Choroid plexus epithelial cell (primary cell): ENCODE measurements around the gene CNPY3.
A peak's percentile ranks its signal among the peaks of the same experiment; 100 is the strongest.

Experiments
- DNase-seq: peaks from one replicate; pipeline ENCODE4 v3.0.0-alpha.2; 2010; ENCODE audit warnings: low read depth
- H3K4me3 ChIP-seq: 2 replicates; pipeline ENCODE4 v1.5.1; 2011; ENCODE audit warnings: low read depth, mild to moderate bottlenecking, control low read depth, low read length, moderate library complexity
- CTCF ChIP-seq: conservative IDR thresholded peaks from 2 replicates; pipeline ENCODE4 v1.5.1; 2011; ENCODE audit warnings: low read depth, mild to moderate bottlenecking, control low read depth, inconsistent platforms, low read length, moderate library complexity

CNPY3 gene

DNA sequence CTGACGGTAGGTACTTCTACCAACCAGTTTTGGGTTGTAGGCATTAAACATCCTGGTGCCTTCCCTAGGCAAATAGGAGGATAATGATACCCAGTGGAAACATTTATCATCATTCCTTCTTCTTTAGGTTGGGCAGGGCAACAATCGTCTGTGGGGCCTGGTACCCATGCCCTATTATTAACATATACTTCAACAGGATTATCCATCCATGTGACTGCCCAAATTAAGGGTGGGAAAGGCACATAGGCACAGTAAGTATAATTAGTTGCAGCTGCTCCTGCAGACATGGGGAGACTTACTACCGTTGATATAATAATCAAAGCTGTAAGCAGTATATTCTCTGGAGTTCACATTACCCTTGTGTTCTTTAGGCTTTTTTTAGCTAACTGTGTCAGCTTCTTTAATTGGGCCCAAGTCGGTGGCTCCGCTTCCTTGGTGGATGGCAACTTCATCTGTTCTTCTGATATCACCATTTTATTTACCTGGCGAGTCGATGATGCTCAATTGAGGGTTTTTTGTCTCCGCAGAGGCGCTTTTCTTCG is 33.0 kb upstream of the CNPY3 start:
- no peak overlapping the region for H3K4me3 ChIP-seq
- no peak for TF ChIP-seq CTCF
- DNase-seq = no peak

DNA sequence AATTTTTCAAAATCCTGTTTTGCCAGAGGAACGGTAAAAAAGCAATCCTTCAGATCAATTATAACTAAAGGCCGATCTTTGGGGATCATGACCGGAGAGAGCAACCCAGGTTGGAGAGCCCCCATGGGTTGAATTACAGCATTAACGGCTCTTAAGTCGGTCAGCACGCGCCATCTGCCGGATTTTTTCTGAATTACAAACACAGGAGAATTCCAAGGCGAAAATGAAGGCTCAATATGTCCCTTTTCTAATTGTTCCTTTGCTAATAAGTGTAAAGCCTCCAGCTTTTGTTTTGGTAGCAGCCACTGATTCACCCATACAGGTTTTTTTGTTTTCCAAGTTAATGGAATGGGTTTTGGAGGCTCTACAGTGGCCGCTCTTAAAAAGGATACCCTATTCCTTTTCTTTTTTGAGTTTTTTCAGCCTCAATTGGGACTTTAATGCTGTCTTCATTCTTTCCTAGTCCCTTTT is 30.4 kb upstream of the CNPY3 start:
- no peak overlapping the region for H3K4me3 ChIP-seq
- TF ChIP-seq CTCF = peak; percentile 73
- DNase-seq = peak; percentile 78

- TF ChIP-seq CTCF = no peak
- H3K4me3 ChIP-seq = no peak overlapping the region
- DNase-seq = no peak
Observed at GRCh38 chr6:42899871-42900270, 29.4 kb upstream of the CNPY3 start.

DNA sequence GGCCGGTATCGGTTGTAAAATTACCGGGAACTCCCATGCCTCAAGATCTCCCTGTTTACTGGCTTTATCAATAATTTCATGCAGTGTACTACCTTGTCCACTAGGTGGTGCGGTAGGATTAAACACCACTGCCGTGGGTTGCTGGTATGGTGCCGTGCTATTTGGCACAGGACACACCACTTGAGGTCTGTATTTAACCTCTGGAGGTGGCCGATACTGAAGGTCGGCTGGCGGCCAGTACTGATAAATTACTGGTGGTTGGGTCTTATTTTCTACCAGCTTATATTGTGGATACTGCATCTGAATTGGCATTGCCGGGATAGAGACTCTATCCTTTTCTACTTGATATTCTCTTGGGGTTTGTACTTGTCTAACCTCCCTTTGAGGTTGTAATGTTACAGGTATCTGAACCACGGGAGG is 27.7 kb upstream of the CNPY3 start:
- peak; percentile 85 for TF ChIP-seq CTCF
- no peak overlapping the region for H3K4me3 ChIP-seq
- peak; percentile 89 for DNase-seq

GRCh38 chr6:42902429-42903263 is 26.6 kb upstream of the CNPY3 start:
- peak overlapping the region; percentile 39 for H3K4me3 ChIP-seq
- DNase-seq = peak; percentile 40

DNA sequence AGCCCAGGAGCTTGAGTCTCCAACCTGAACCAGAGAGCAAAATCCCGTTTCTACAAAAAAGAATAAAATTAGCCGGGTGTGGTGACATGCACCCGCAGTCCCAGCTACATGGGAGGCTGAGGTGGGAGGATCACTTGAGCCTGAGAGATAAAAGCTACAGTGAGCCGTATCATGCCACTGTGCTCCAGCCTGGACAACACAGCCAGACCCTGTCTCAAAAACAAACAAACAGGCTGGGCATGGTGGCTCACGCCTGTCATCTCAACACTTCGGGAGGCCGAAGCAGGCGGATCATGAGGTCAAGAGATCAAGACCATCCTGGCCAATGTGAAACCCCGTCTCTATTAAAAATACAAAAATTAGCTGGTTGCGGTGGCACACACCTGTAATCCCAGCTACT is 24.8 kb upstream of the CNPY3 start:
- DNase-seq = no peak
- TF ChIP-seq CTCF = no peak
- H3K4me3 ChIP-seq = no peak overlapping the region

GRCh38 chr6:42907336-42907735 is 21.9 kb upstream of the CNPY3 start:
- TF ChIP-seq CTCF = no peak
- no peak overlapping the region for H3K4me3 ChIP-seq
- DNase-seq = no peak
